Renal cortical epithelial cell (primary cell): ENCODE data around the gene TNKS2. TPM values are rescaled to one million over a fixed set of nuclear protein-coding genes. Genes with fewer than 3 reads are reported as not detected.
"Not testable (repeated sequence)": the region's sequence is repeated elsewhere in the genome, so short reads cannot be mapped to it uniquely, and the experiment has no call there.

Experiments used
- DNase-seq: peaks from one replicate; pipeline ENCODE4 v3.0.0-alpha.2; 2011; ENCODE audit warnings: low read depth
- total RNA-seq: library from RNA; depleted of rRNA; stranded (reverse); fragments of >200 nt; gene quantifications from 2 replicates; pipeline ENCODE4 v1.2.3, GENCODE V29; 2014

TNKS2 gene
- total RNA-seq, 1 donor from 2014 or later, result 70.9 TPM

- DNase-seq, result peak; percentile 21
Measured at GRCh38 chr10:91796331-91797047, 1.7 kb upstream of the TNKS2 start.

GRCh38 chr10:91797048-91797690 lies 1.1 kb upstream of the TNKS2 start:
- DNase-seq, result no peak

- DNase-seq, result peak; percentile 66
Measured at GRCh38 chr10:91798649-91799611, 704 bp downstream of the TNKS2 start.

- peak; percentile 51 for DNase-seq
Measured at GRCh38 chr10:91799612-91799975, 1.4 kb downstream of the TNKS2 start.

- DNase-seq, result no peak
Measured at GRCh38 chr10:91800182-91800581, 2.0 kb downstream of the TNKS2 start.

- no peak for DNase-seq
Measured at GRCh38 chr10:91800756-91801155, 2.5 kb downstream of the TNKS2 start.

- DNase-seq, result no peak
Measured at GRCh38 chr10:91803386-91804125, 5.3 kb downstream of the TNKS2 start.

GRCh38 chr10:91804126-91804510 lies 5.9 kb downstream of the TNKS2 start:
- DNase-seq, result no peak

- no peak for DNase-seq
Measured at GRCh38 chr10:91805110-91805838, 7.0 kb downstream of the TNKS2 start.

- not testable (repeated sequence) for DNase-seq
Measured at GRCh38 chr10:91807264-91807663, 9.0 kb downstream of the TNKS2 start.

GRCh38 chr10:91813251-91813650 lies 15.0 kb downstream of the TNKS2 start:
- DNase-seq, result no peak

GRCh38 chr10:91816981-91817380 lies 18.8 kb downstream of the TNKS2 start:
- DNase-seq, result no peak

GRCh38 chr10:91820144-91820543 lies 21.9 kb downstream of the TNKS2 start:
- peak; percentile 91 for DNase-seq

- no peak for DNase-seq
Measured at GRCh38 chr10:91824076-91824475, 25.9 kb downstream of the TNKS2 start.

GRCh38 chr10:91829268-91829667 lies 31.0 kb downstream of the TNKS2 start:
- no peak for DNase-seq

- DNase-seq, result no peak
Measured at GRCh38 chr10:91838199-91838598, 40.0 kb downstream of the TNKS2 start.

GRCh38 chr10:91843083-91843482 lies 44.9 kb downstream of the TNKS2 start:
- no peak for DNase-seq

- peak; percentile 17 for DNase-seq
Measured at GRCh38 chr10:91856637-91857036, 58.4 kb downstream of the TNKS2 start.

GRCh38 chr10:91860885-91861284 lies 62.7 kb downstream of the TNKS2 start:
- no peak for DNase-seq

- no peak for DNase-seq
Measured at GRCh38 chr10:91864099-91864498, 65.9 kb downstream of the TNKS2 start.

GRCh38 chr10:91864744-91865143 lies 66.5 kb downstream of the TNKS2 start:
- no peak for DNase-seq
